OCI-LY1 (cell line): ENCODE results near the gene TLE4.

Experiments used
- H2AFZ ChIP-seq: fragments of 200-600 bp; sonication (generic), shearing (Covaris generic); 2 replicates; pipeline ENCODE4 v1.6.0; 2014; ENCODE audit warnings: antibody characterized with exemption, mild to moderate bottlenecking, low read length
- H3F3A ChIP-seq: fragments of 200-600 bp; sonication (generic), shearing (Covaris generic); 2 replicates; pipeline ENCODE4 v1.6.0; 2014; ENCODE audit warnings: mild to moderate bottlenecking, antibody characterized with exemption, low read length, moderate library complexity; ENCODE audit not compliant: insufficient read depth
- H3K27ac ChIP-seq: fragments of 200-600 bp; sonication (generic); 2 replicates; pipeline ENCODE4 v1.5.1; 2014; ENCODE audit warnings: low read length, mixed run types, mild to moderate bottlenecking, low read depth; ENCODE audit not compliant: poor library complexity, severe bottlenecking
- H3K27me3 ChIP-seq: fragments of 200-600 bp; sonication (generic); 2 replicates; pipeline ENCODE4 v1.6.0; 2014; ENCODE audit warnings: antibody characterized with exemption, mild to moderate bottlenecking, low read length, moderate library complexity; ENCODE audit not compliant: insufficient read depth
- H3K36me3 ChIP-seq: fragments of 200-600 bp; sonication (generic); 2 replicates; pipeline ENCODE4 v1.6.1; 2014; ENCODE audit warnings: mild to moderate bottlenecking, antibody characterized with exemption, low read length, moderate library complexity, mixed read lengths; ENCODE audit not compliant: insufficient read depth
- H3K4me1 ChIP-seq: fragments of 200-600 bp; sonication (generic); 2 replicates; pipeline ENCODE4 v1.5.1; 2014; ENCODE audit warnings: mild to moderate bottlenecking, low read length, moderate library complexity; ENCODE audit not compliant: insufficient read depth, severe bottlenecking
- H3K4me2 ChIP-seq: fragments of 200-600 bp; sonication (generic), shearing (Covaris generic); 2 replicates; pipeline ENCODE4 v1.6.1; 2014; ENCODE audit warnings: low read length
- H3K4me3 ChIP-seq: fragments of 200-600 bp; sonication (generic); 2 replicates; pipeline ENCODE4 v1.5.1; 2014; ENCODE audit warnings: low read length, low read depth, mild to moderate bottlenecking, mixed read lengths; ENCODE audit not compliant: poor library complexity, severe bottlenecking
- H3K79me2 ChIP-seq: fragments of 200-600 bp; shearing (Covaris generic); 2 replicates; pipeline ENCODE4 v1.6.1; 2016; ENCODE audit warnings: mixed run types, low read length, mixed read lengths; ENCODE audit not compliant: insufficient read depth
- H3K9ac ChIP-seq: fragments of 200-600 bp; sonication (generic), shearing (Covaris generic); 2 replicates; pipeline ENCODE4 v1.6.1; 2014; ENCODE audit warnings: mild to moderate bottlenecking, low read length, mixed read lengths
- H3K9me2 ChIP-seq: fragments of 200-600 bp; sonication (generic), shearing (Covaris generic); 2 replicates; pipeline ENCODE4 v1.6.1; 2014; ENCODE audit warnings: low read depth, mild to moderate bottlenecking, low read length, mixed read lengths
- H3K9me3 ChIP-seq: fragments of 200-600 bp; shearing (Covaris generic); 2 replicates; pipeline ENCODE4 v1.6.1; 2014; ENCODE audit warnings: low read length, mixed read lengths
- H4K20me1 ChIP-seq: fragments of 200-600 bp; sonication (generic), shearing (Covaris generic); 2 replicates; pipeline ENCODE4 v1.6.0; 2016; ENCODE audit warnings: mild to moderate bottlenecking, low read length; ENCODE audit not compliant: insufficient read depth
- EZH2 ChIP-seq: fragments of 200-600 bp; sonication (generic), shearing (Covaris generic); IDR thresholded peaks from 2 replicates; pipeline ENCODE4 v1.8.0; 2017; ENCODE audit warnings: borderline replicate concordance, mixed run types, mild to moderate bottlenecking, antibody characterized with exemption, low read length, moderate library complexity, mixed read lengths
- TF ChIP-seq, protein P1 (sequence below): fragments of 200-600 bp; sonication (generic), shearing (Covaris generic); IDR thresholded peaks from 2 replicates; pipeline ENCODE4 v1.5.1; 2017; ENCODE audit warnings: mild to moderate bottlenecking, antibody characterized with exemption, low read length, moderate library complexity, mixed read lengths

Gene TLE4

GRCh38 chr9:79600466-79600865, 28.7 kb downstream of the TLE4 start:
- no peak for TF ChIP-seq EZH2
- TF ChIP-seq, protein P1, sequence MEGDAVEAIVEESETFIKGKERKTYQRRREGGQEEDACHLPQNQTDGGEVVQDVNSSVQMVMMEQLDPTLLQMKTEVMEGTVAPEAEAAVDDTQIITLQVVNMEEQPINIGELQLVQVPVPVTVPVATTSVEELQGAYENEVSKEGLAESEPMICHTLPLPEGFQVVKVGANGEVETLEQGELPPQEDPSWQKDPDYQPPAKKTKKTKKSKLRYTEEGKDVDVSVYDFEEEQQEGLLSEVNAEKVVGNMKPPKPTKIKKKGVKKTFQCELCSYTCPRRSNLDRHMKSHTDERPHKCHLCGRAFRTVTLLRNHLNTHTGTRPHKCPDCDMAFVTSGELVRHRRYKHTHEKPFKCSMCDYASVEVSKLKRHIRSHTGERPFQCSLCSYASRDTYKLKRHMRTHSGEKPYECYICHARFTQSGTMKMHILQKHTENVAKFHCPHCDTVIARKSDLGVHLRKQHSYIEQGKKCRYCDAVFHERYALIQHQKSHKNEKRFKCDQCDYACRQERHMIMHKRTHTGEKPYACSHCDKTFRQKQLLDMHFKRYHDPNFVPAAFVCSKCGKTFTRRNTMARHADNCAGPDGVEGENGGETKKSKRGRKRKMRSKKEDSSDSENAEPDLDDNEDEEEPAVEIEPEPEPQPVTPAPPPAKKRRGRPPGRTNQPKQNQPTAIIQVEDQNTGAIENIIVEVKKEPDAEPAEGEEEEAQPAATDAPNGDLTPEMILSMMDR: no peak
- Histone ChIP-seq H3K4me1 (peaks cover 25% of the 10 kb centered on the region), H3K79me2 (no peaks in the 10 kb centered on the region), H3K27ac (no peak overlapping the region), H3K27me3 (no peaks in the 10 kb centered on the region), H4K20me1 (no peaks in the 10 kb centered on the region), H2AFZ (no peak overlapping the region), H3K9me2 (no peaks in the 10 kb centered on the region), H3F3A (no peaks in the 10 kb centered on the region), H3K4me3 (no peak overlapping the region), H3K9me3 (no peaks in the 10 kb centered on the region), H3K9ac (no peak overlapping the region), H3K36me3 (peaks cover 4% of the 10 kb centered on the region; the same call in 1 of the 2 replicates), H3K4me2 (peak overlapping the region; percentile 10; the same call in 1 of the 2 replicates)

DNA sequence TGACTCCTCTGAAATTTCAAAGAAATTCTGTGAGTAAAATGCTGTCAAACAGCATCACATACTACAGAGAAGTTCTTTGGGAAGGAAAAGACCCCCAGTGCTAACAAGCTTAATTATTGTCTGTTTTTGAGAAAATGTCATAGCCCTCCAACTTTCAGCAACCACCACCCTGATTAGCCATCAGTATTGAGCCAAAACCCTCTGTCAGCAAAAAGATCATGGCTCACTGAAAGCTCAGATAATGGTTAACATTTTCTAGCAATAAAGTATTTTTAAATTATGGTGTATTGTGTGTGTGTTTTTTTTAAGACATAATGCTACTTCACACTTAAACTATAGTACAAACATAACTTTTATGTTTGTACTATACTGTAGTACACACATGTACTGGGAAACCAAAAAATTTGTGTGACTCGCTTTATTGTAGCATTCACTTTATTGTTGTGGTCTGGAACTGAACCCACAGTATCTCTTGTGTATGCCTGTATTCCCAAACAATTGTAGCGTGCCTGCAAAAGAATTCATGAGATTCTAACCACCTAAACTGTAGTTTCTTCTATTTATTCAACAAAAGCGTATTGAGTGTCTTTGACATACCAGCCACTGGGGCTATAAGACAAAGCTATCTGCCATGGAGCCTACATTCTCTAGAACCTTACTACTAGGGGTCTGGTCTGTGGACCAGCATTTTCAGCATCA, 31.6 kb downstream of the TLE4 start:
- H3K9me2 ChIP-seq: no peaks in the 10 kb centered on the region
- H3K4me2 ChIP-seq: no peak overlapping the region
- H3F3A ChIP-seq: no peaks in the 10 kb centered on the region
- no peaks in the 10 kb centered on the region for H3K27me3 ChIP-seq
- no peaks in the 10 kb centered on the region for H4K20me1 ChIP-seq
- peaks cover 4% of the 10 kb centered on the region; the same call in 1 of the 2 replicates for H3K36me3 ChIP-seq
- no peak overlapping the region for H2AFZ ChIP-seq
- H3K4me1 ChIP-seq: peaks cover 23% of the 10 kb centered on the region
- H3K9ac ChIP-seq: no peak overlapping the region
- H3K79me2 ChIP-seq: no peaks in the 10 kb centered on the region; the same call in 1 of the 2 replicates
- no peak for TF ChIP-seq EZH2
- TF ChIP-seq, protein P1: no peak
- H3K9me3 ChIP-seq: no peaks in the 10 kb centered on the region
- H3K27ac ChIP-seq: no peak overlapping the region
- no peak overlapping the region for H3K4me3 ChIP-seq

DNA sequence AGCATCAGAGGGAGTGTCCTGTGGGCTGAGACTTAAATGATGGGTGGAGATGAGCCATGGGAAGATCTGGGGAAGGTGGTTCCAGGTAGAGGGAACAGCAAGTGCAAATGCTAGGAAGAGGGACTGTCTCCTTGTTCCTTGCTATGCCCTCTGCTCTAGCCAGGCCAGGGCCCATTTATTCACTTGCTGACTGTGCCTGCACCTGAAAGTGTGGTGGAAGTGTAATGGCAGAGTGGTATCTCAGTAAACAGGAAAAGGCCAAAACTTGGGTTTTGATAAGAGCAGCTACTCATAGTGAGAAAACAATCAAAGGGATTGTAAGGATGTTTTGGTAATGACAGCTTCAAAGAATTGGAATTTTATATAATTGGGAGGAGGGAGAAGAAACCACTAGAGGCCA, 32.4 kb downstream of the TLE4 start:
- Histone ChIP-seq H3K27ac (no peak overlapping the region), H3K4me3 (no peak overlapping the region)

More for the DNA sequence above, 32.4 kb downstream of the TLE4 start:
- no peak overlapping the region for H3K9ac ChIP-seq
- peaks cover 15% of the 10 kb centered on the region for H3K4me1 ChIP-seq
- no peaks in the 10 kb centered on the region for H3K9me3 ChIP-seq
- H3K27me3 ChIP-seq: no peaks in the 10 kb centered on the region
- H2AFZ ChIP-seq: no peak overlapping the region
- TF ChIP-seq, protein P1: no peak
- TF ChIP-seq EZH2: no peak
- H3K79me2 ChIP-seq: no peaks in the 10 kb centered on the region; the same call in 1 of the 2 replicates
- no peak overlapping the region for H3K4me2 ChIP-seq
- no peaks in the 10 kb centered on the region for H4K20me1 ChIP-seq
- H3F3A ChIP-seq: no peaks in the 10 kb centered on the region
- H3K9me2 ChIP-seq: no peaks in the 10 kb centered on the region
- peaks cover 4% of the 10 kb centered on the region; the same call in 1 of the 2 replicates for H3K36me3 ChIP-seq
